Peyer's patch (tissue), 4 donors: Measurements from ENCODE around the gene JAZF1.

Experiments
- POLR2A ChIP-seq, 2 donors: fragments of 450-650 bp; IDR thresholded peaks; one replicate each; pipeline ENCODE4 v1.5.1; 2017; ENCODE audit warnings: antibody characterized with exemption in 2 of 2, mild to moderate bottlenecking in 2 of 2, moderate library complexity in 2 of 2
- TF ChIP-seq, protein P1 (sequence below), 6 experiments: fragments of 450-650 bp in 4 of 6; fragments of 200-600 bp in 2 of 6; sonication (generic) in 1 of 6; IDR thresholded peaks; one replicate each; pipeline ENCODE4 v1.5.1; 2017 to 2019; ENCODE audit warnings: antibody characterized with exemption in 6 of 6, mild to moderate bottlenecking in 3 of 6, moderate library complexity in 1 of 6

DNA sequence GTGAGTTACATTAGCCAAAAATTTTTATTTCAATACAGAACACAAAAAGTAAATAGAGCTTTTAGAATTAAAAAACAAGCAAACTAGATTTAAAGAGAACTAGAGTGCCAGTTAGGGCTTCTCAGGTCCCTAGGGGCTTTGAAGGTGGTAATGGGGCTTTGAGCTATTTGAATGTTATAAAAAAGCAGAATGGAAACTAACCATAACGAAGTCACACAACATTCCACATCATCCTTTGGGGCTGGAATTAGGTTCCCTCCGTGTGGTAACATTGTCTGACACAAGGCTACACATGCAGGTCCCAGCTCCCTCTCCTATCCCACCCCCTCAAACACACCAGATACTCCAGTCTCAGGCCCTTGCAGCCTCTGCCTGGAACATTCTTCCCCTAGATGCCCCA, 15.3 kb downstream of the JAZF1 start:
- no peak for TF ChIP-seq POLR2A (IDR thresholded peaks at IDR 0.05)
- TF ChIP-seq, protein P1, sequence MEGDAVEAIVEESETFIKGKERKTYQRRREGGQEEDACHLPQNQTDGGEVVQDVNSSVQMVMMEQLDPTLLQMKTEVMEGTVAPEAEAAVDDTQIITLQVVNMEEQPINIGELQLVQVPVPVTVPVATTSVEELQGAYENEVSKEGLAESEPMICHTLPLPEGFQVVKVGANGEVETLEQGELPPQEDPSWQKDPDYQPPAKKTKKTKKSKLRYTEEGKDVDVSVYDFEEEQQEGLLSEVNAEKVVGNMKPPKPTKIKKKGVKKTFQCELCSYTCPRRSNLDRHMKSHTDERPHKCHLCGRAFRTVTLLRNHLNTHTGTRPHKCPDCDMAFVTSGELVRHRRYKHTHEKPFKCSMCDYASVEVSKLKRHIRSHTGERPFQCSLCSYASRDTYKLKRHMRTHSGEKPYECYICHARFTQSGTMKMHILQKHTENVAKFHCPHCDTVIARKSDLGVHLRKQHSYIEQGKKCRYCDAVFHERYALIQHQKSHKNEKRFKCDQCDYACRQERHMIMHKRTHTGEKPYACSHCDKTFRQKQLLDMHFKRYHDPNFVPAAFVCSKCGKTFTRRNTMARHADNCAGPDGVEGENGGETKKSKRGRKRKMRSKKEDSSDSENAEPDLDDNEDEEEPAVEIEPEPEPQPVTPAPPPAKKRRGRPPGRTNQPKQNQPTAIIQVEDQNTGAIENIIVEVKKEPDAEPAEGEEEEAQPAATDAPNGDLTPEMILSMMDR (IDR thresholded peaks at IDR 0.05): no peak
